Stimulated activated CD4-positive, alpha-beta T cell treated with anti-CD3 and anti-CD28 coated beads, Interleukin-15, amount 100 ng/mL, for 24 hours (primary cell): ENCODE measurements around the gene SOCS1.

Source experiments
- DNase-seq: peaks from one replicate; pipeline ENCODE4 v3.0.0-alpha.2; 2020

The SOCS1 gene

DNA sequence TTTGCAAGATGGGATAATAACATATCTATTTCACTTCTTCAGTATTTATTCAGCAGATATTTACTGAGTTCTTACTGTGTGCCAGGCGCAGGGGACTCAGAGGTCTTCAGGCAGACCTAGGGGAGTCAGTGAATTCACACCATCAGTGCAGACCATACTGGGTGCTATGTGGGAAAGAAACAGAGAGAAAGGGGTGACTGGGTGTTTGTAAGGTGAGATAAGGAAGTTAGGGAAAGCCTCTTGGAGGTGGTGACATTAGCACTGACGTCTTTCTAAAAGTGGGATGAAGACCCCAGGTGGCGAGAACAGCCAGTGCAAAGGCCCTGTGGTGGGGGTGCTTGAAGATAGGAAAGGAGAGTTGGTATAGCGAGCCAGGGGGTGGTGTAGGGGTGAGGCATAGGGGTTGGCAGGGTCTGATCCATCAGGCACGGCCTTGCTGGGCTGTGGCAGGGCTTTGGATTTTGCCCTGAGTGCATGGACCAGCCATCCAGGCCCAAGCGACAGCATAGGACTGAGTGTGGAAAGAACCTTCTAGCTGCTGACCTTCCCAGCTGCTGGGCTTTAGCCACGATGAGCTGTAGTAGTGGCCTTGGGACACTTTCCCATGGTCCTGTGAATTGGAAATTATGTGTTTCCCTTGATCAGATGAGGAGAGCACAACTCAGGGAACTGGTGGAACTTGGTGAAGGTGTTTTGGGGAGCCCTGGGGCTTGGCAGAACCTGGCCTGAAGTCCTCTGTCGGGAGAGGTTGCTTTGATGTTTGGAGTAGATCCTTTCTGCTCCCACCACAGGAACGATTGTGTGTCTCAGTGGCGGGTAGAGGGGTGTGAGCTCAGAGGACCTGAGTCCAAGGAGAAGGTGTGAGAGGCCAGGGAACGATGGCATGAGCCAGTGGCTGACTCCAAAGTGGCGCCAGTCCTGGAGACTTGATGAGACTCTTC, 3.9 kb upstream of the SOCS1 start:
- DNase-seq: no peak

GRCh38 chr16:11258553-11259492, 2.8 kb upstream of the SOCS1 start:
- peak; percentile 57 for DNase-seq

- peak; percentile 77 for DNase-seq
Observed at GRCh38 chr16:11257131-11257938, 1.3 kb upstream of the SOCS1 start.

- peak; percentile 80 for DNase-seq
Observed at GRCh38 chr16:11256661-11257130, 692 bp upstream of the SOCS1 start.

GRCh38 chr16:11254913-11255736, 879 bp downstream of the SOCS1 start:
- peak; percentile 65 for DNase-seq

GRCh38 chr16:11253995-11254912, 1.8 kb downstream of the SOCS1 start:
- DNase-seq: peak; percentile 51

- peak; percentile 65 for DNase-seq
Observed at GRCh38 chr16:11253009-11253994, 2.7 kb downstream of the SOCS1 start.

DNA sequence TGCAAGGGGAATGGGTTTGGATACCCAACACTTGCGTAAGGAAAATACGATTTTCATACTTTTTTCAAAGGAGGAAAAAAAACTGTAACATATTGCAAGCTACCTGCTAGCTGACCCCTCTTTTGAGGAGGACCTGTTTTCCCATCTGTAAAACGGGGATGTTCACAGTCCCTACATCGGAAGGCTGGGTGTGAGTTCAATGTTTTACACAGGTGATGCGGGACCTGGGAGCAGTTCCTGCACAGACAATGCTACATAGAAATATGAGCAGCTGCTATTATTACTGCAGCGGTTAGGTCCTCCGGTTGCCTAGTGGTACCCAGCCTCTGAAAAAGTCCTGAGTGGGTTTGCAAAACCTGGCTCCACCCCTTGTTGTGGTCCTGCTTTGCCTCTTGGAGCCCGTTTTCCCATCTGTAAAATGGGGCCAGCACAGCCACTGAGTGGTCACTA, 3.5 kb downstream of the SOCS1 start:
- peak; percentile 55 for DNase-seq

- DNase-seq: peak; percentile 90
Observed at GRCh38 chr16:11251525-11252481, 4.2 kb downstream of the SOCS1 start.

- DNase-seq: peak; percentile 46
Observed at GRCh38 chr16:11250786-11251524, 5.0 kb downstream of the SOCS1 start.

DNA sequence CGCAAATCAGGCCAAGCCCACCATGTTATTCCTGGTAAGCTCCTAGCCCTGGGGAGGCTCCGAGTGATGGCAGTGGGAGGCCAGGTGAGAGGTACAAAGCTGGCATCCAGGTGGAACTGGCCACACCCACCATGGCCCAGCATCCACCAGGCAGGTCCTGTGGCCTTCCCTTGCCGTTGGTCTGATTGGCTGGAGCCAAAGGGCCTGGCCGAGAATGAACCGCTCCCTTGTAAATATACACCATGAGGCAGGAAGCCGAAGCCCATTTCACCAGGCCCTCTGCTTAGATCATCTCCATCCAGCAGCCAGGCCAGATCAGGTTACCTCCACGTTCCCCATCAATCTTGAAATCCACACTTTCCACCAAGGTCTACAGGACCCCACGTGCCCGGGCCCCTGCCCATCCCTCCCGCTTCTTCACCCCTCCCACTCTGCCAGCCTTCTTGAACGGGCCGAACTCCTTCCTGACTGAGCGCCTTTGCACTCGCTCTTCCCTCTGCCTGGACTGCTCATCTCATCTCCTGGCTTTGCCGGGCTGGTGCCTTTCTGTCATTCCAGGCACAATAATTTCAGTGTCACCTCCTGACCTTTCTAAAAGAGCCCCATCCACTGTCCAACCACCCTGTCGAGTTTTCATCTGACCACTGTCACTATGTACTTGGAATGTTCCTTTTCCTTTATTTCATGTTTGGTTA, 5.8 kb downstream of the SOCS1 start:
- peak; percentile 70 for DNase-seq

- peak; percentile 65 for DNase-seq
Observed at GRCh38 chr16:11249233-11250061, 6.6 kb downstream of the SOCS1 start.

DNA sequence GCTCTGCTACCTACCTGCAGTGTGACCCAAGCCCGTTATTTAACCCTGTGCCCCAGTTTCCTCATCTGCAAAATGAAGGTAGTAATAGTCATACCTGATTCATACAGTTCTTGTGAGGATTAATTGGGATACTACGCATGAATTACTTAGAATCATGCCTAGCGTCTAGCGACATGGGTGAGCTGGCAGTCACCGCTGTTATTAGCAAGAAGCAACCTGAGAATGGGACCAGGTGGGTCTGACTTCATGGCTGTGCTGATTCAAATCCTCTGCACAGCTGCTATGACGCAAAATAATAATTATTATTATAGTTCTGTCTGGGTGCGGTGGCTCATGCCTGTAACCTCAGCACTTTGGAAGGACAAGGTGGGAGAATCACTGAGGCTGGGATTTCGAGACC, 7.9 kb downstream of the SOCS1 start:
- DNase-seq: no peak

- peak; percentile 42 for DNase-seq
Observed at GRCh38 chr16:11245988-11246387, 10.0 kb downstream of the SOCS1 start.

DNA sequence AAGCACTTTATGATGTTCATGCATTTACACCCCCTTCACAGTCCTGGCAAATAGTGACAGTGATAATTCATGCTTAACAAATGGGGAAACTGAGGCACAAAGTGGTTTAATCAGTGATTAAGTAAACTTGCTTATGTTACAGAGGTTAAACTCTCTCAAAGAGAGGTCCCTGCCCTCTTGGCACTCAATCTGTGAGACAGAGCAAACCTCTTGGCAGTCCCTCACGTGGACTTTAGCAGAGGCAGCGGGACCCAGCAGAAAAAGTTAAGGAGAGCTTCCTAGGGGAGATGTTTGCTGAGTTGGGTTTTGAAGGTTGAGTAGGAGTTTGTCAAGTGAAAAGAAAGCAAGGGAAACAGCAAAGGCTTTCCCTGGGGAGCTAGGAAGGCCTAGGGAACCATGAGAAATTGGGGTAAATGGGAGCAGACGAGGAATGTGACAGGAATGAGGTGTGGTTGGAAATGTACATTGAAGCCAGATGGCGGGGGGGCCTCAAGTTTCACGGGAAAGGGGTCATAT, 10.7 kb downstream of the SOCS1 start:
- DNase-seq: no peak
